OCI-LY1 (cell line): ENCODE results near the gene HOXC5.

Source experiments
- H2AFZ ChIP-seq: fragments of 200-600 bp; sonication (generic), shearing (Covaris generic); 2 replicates; pipeline ENCODE4 v1.6.0; 2014; ENCODE audit warnings: antibody characterized with exemption, mild to moderate bottlenecking, low read length
- H3F3A ChIP-seq: fragments of 200-600 bp; sonication (generic), shearing (Covaris generic); 2 replicates; pipeline ENCODE4 v1.6.0; 2014; ENCODE audit warnings: mild to moderate bottlenecking, antibody characterized with exemption, low read length, moderate library complexity; ENCODE audit not compliant: insufficient read depth
- H3K27ac ChIP-seq: fragments of 200-600 bp; sonication (generic); 2 replicates; pipeline ENCODE4 v1.5.1; 2014; ENCODE audit warnings: low read length, mixed run types, mild to moderate bottlenecking, low read depth; ENCODE audit not compliant: poor library complexity, severe bottlenecking
- H3K27me3 ChIP-seq: fragments of 200-600 bp; sonication (generic); 2 replicates; pipeline ENCODE4 v1.6.0; 2014; ENCODE audit warnings: antibody characterized with exemption, mild to moderate bottlenecking, low read length, moderate library complexity; ENCODE audit not compliant: insufficient read depth
- H3K36me3 ChIP-seq: fragments of 200-600 bp; sonication (generic); 2 replicates; pipeline ENCODE4 v1.6.1; 2014; ENCODE audit warnings: mild to moderate bottlenecking, antibody characterized with exemption, low read length, moderate library complexity, mixed read lengths; ENCODE audit not compliant: insufficient read depth
- H3K4me1 ChIP-seq: fragments of 200-600 bp; sonication (generic); 2 replicates; pipeline ENCODE4 v1.5.1; 2014; ENCODE audit warnings: mild to moderate bottlenecking, low read length, moderate library complexity; ENCODE audit not compliant: insufficient read depth, severe bottlenecking
- H3K4me2 ChIP-seq: fragments of 200-600 bp; sonication (generic), shearing (Covaris generic); 2 replicates; pipeline ENCODE4 v1.6.1; 2014; ENCODE audit warnings: low read length
- H3K4me3 ChIP-seq: fragments of 200-600 bp; sonication (generic); 2 replicates; pipeline ENCODE4 v1.5.1; 2014; ENCODE audit warnings: low read length, low read depth, mild to moderate bottlenecking, mixed read lengths; ENCODE audit not compliant: poor library complexity, severe bottlenecking
- H3K79me2 ChIP-seq: fragments of 200-600 bp; shearing (Covaris generic); 2 replicates; pipeline ENCODE4 v1.6.1; 2016; ENCODE audit warnings: mixed run types, low read length, mixed read lengths; ENCODE audit not compliant: insufficient read depth
- H3K9ac ChIP-seq: fragments of 200-600 bp; sonication (generic), shearing (Covaris generic); 2 replicates; pipeline ENCODE4 v1.6.1; 2014; ENCODE audit warnings: mild to moderate bottlenecking, low read length, mixed read lengths
- H3K9me2 ChIP-seq: fragments of 200-600 bp; sonication (generic), shearing (Covaris generic); 2 replicates; pipeline ENCODE4 v1.6.1; 2014; ENCODE audit warnings: low read depth, mild to moderate bottlenecking, low read length, mixed read lengths
- H3K9me3 ChIP-seq: fragments of 200-600 bp; shearing (Covaris generic); 2 replicates; pipeline ENCODE4 v1.6.1; 2014; ENCODE audit warnings: low read length, mixed read lengths
- H4K20me1 ChIP-seq: fragments of 200-600 bp; sonication (generic), shearing (Covaris generic); 2 replicates; pipeline ENCODE4 v1.6.0; 2016; ENCODE audit warnings: mild to moderate bottlenecking, low read length; ENCODE audit not compliant: insufficient read depth
- EZH2 ChIP-seq: fragments of 200-600 bp; sonication (generic), shearing (Covaris generic); IDR thresholded peaks from 2 replicates; pipeline ENCODE4 v1.8.0; 2017; ENCODE audit warnings: borderline replicate concordance, mixed run types, mild to moderate bottlenecking, antibody characterized with exemption, low read length, moderate library complexity, mixed read lengths
- TF ChIP-seq, protein P1 (sequence below): fragments of 200-600 bp; sonication (generic), shearing (Covaris generic); IDR thresholded peaks from 2 replicates; pipeline ENCODE4 v1.5.1; 2017; ENCODE audit warnings: mild to moderate bottlenecking, antibody characterized with exemption, low read length, moderate library complexity, mixed read lengths

HOXC5 gene

DNA sequence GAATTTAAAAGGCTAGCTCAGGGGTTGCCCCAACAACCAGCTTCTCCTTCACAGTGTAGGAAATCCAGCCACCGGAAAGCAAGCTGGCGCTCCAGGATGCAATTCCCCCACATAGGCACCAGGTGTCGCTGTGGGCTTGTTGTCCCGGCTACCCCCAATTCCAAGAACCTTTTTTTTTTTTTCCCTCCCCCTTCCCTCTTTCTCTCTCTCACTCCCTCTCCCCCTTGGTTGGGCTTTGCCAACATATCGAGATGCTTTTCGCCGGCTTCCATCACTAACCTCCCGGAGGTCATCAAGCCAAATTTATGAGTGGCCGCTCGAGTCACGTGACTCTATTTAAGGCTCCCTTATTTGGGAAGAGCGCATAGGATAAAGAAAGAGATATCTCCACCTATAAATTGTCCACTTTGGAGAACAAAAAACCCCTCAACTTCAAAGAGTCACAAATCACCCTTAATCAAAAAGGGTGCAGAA, at the start of gene HOXC5:
TSS of gene HOXC5 (plus strand) at position 424 of the 474 bp plus-strand sequence. CDS start 73 bp downstream, outside the sequence.
- Histone ChIP-seq H3K4me3 (no peak within 1 kb of the TSS), H3K79me2 (no peaks in the 10 kb centered on the region), H3F3A (no peaks in the 10 kb centered on the region), H3K36me3 (no peaks in the 10 kb centered on the region), H3K27ac (no peak within 1 kb of the TSS), H3K4me2 (no peak within 1 kb of the TSS), H3K27me3 (peaks cover 4% of the 10 kb centered on the region; the same call in 1 of the 2 replicates), H3K9me3 (no peaks in the 10 kb centered on the region), H3K4me1 (no peaks in the 10 kb centered on the region), H3K9me2 (no peaks in the 10 kb centered on the region), H2AFZ (no peak within 1 kb of the TSS), H3K9ac (no peak within 1 kb of the TSS), H4K20me1 (no peaks in the 10 kb centered on the region)
- no peak for TF ChIP-seq EZH2
- TF ChIP-seq, protein P1, sequence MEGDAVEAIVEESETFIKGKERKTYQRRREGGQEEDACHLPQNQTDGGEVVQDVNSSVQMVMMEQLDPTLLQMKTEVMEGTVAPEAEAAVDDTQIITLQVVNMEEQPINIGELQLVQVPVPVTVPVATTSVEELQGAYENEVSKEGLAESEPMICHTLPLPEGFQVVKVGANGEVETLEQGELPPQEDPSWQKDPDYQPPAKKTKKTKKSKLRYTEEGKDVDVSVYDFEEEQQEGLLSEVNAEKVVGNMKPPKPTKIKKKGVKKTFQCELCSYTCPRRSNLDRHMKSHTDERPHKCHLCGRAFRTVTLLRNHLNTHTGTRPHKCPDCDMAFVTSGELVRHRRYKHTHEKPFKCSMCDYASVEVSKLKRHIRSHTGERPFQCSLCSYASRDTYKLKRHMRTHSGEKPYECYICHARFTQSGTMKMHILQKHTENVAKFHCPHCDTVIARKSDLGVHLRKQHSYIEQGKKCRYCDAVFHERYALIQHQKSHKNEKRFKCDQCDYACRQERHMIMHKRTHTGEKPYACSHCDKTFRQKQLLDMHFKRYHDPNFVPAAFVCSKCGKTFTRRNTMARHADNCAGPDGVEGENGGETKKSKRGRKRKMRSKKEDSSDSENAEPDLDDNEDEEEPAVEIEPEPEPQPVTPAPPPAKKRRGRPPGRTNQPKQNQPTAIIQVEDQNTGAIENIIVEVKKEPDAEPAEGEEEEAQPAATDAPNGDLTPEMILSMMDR: peak; percentile 91

- Histone ChIP-seq H3K27ac (no peak overlapping the region), H3K27me3 (peaks cover 4% of the 10 kb centered on the region), H3K4me2 (no peak overlapping the region), H4K20me1 (no peaks in the 10 kb centered on the region), H2AFZ (no peak overlapping the region), H3K9ac (no peak overlapping the region), H3K79me2 (no peaks in the 10 kb centered on the region), H3K36me3 (no peaks in the 10 kb centered on the region), H3K4me3 (no peak overlapping the region), H3K9me2 (no peaks in the 10 kb centered on the region), H3F3A (no peaks in the 10 kb centered on the region), H3K4me1 (peaks cover 3% of the 10 kb centered on the region), H3K9me3 (no peaks in the 10 kb centered on the region)
- TF ChIP-seq EZH2: no peak
- TF ChIP-seq, protein P1: no peak
Observed at GRCh38 chr12:53983568-53983949, 49.3 kb upstream of the HOXC5 start.

DNA sequence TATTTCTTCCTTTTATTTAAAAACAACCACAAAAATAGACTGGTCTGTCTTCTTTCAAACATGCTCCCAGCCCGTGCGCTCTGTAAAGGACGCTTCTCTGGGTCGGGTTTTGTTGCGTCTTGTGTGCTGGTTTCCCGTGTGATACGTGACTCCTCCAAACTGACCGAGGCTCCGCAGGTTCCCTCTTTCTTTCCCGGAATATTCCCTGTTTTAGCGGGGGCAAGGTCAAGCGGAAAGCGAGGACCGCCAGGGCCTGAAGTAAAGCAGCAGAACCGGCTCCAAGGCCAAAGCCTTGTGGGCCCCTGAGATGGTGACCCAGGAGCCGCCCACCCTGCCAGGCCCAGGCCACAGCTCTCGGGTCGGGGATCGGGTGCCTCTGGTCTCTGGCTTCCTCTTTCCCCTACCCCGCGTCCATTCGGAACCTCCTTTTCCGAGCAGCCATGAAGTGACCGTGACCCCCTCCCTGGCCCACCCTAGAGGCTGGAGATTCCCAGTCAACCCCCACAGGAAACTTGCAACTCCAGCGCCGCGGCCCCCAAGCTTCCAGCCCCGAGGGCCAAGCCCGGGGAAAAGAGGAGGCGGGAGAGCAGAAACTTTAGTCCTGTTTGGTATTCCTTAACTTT, 48.8 kb upstream of the HOXC5 start:
- no peaks in the 10 kb centered on the region for H3F3A ChIP-seq
- H4K20me1 ChIP-seq: no peaks in the 10 kb centered on the region
- H3K79me2 ChIP-seq: no peaks in the 10 kb centered on the region
- H3K4me1 ChIP-seq: peaks cover 3% of the 10 kb centered on the region
- H3K27ac ChIP-seq: no peak overlapping the region
- no peak overlapping the region for H2AFZ ChIP-seq
- H3K36me3 ChIP-seq: no peaks in the 10 kb centered on the region
- no peaks in the 10 kb centered on the region for H3K9me3 ChIP-seq
- no peaks in the 10 kb centered on the region for H3K9me2 ChIP-seq
- peaks cover 6% of the 10 kb centered on the region for H3K27me3 ChIP-seq
- no peak overlapping the region for H3K4me3 ChIP-seq
- no peak overlapping the region for H3K4me2 ChIP-seq
- no peak overlapping the region for H3K9ac ChIP-seq
- no peak for TF ChIP-seq EZH2
- TF ChIP-seq, protein P1: no peak
